WI38 (cell line): ENCODE data around the gene TBC1D23.

Experiments
- H3K4me3 ChIP-seq: 2 replicates; pipeline ENCODE4 v1.5.1; 2011; ENCODE audit warnings: low read depth, mild to moderate bottlenecking, control low read depth, low read length
- TF ChIP-seq, protein P1 (sequence below): IDR thresholded peaks from 2 replicates; pipeline ENCODE4 v1.5.1; 2012; ENCODE audit warnings: low read depth, mild to moderate bottlenecking, control low read depth, low read length

The TBC1D23 gene

DNA sequence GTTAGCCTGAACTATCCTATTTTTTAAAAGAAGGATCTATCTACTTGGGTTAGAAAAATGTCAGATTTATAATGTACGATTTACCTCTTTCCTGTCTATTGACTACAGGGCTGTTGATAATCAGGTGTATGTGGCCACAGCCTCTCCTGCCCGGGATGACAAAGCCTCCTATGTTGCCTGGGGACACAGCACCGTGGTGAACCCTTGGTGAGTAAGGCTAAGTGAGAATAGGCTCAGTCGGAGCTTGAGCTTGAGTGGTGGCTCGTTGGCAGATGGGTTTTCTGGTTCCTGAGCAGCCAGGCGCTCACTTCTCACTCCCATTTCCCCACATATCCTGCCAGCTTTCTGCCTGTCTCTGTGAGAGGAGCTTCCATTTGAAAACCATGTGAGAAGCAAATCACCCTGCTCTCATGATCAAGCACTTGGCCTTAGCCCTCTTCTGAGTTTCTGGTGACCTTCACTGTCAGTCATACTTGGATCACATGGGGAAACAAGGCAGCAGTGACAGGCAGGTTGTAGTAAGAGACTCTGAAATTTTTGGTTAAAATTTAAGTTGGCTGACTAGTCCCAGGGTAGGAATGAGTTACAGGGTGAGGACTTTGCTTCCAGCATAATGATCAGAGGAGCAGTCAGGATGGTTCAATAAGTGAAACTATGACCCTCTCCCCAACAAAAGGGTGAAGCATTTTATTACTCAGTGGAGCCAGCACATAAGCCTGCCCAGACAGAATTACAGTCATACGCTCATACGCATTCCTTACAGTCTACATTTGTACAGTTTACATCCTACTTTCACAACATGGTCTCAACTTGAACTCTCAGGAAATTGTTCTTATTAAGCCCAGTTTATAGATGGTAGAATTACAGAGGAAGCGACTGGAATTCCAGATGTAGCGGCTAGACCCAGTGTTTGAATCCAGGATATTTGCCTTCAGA lies 91.8 kb downstream of the TBC1D23 start:
- H3K4me3 ChIP-seq = no peak overlapping the region
- TF ChIP-seq, protein P1, sequence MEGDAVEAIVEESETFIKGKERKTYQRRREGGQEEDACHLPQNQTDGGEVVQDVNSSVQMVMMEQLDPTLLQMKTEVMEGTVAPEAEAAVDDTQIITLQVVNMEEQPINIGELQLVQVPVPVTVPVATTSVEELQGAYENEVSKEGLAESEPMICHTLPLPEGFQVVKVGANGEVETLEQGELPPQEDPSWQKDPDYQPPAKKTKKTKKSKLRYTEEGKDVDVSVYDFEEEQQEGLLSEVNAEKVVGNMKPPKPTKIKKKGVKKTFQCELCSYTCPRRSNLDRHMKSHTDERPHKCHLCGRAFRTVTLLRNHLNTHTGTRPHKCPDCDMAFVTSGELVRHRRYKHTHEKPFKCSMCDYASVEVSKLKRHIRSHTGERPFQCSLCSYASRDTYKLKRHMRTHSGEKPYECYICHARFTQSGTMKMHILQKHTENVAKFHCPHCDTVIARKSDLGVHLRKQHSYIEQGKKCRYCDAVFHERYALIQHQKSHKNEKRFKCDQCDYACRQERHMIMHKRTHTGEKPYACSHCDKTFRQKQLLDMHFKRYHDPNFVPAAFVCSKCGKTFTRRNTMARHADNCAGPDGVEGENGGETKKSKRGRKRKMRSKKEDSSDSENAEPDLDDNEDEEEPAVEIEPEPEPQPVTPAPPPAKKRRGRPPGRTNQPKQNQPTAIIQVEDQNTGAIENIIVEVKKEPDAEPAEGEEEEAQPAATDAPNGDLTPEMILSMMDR = no peak

DNA sequence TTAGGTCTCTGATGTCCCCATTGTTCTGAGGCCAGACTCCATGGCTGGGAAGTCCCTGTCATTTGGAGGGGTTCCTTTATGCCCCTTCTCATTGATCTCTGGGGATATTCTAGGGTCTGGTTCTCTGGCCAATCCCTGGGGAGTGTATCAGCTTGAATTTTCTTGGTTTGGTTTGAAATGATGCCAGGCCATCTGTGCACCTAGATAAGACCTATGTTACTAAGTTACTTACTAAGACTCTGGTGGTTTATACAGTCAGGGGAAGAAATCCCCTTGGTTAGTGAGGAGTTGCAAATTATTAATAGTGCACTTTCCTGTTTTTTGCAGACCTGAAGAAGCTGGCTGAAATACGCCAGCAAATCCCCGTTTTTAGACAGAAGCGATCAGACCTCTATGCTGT lies 94.1 kb downstream of the TBC1D23 start:
- H3K4me3 ChIP-seq = no peak overlapping the region
- TF ChIP-seq, protein P1 = no peak

DNA sequence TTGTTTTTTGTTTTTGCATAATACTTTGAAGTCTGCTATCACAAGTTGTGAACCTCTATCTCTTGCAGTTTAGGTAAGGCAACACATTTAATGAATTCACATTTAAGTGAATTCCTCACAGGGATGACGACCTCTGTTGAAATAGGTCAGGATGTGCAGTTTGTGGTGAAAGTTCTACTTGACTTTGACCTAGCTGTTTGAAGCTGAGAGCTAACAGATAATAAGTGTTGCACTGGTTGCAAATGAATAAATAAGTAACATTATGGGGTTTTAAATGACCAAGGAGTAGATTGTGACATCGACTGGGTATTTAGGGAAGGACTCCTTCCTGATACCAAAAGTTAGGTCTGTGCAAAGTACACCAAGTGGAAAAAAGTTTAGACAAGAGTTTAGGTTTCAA lies 97.6 kb downstream of the TBC1D23 start:
- H3K4me3 ChIP-seq = no peak overlapping the region
- TF ChIP-seq, protein P1 = no peak

DNA sequence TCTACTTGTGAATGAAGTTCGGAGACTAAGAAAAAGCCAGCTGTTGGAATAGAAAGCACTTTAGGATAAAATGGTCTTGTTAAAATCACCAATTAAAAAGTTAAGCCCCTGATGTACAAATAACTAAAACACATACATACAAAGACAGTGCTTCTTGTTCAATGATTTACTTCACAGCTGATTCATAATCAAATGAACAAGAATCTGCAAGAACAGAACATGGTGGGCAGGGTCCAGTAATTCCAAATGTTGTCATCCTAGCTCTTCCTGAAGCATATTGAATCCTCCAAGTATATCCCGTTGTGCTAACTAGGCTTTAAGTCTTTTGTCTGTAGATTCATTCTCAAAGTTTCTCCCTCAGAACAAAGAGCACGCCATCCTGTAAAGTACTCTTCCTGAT lies 98.2 kb downstream of the TBC1D23 start:
- H3K4me3 ChIP-seq = no peak overlapping the region
- TF ChIP-seq, protein P1 = no peak

DNA sequence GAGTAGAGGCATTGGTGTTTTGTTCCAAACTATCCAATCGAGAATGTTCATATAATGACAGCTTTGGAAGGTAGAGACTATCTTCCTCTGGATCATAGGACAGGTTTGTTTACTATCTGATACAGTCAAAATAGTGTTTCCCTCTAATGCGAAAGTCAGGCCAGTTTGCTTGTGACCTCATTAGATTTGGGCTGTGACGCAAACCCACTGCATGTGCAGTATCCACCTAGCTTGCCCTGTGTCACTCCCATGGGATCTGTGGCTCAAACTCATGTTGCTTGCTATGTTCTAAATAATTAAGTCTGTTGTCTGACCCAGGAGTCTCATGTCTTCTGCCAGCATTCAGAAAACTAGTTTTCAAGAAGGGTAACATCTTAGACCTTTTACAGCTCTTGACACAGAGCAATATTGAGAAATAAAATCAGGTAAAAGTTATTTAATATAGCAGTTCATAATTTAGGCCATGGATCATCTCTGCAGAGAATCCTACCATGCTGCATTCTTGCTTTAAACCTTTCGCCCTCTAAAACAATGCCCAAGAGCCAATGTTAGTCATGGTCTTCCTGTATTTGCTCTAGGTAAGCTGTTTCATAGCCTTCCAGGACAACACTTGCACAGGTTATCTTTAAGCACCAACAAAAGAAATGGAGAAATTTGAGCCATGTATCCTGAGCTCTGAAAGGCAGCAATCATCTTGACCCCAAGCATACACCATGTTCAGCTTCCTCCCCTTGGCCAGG lies 100.1 kb downstream of the TBC1D23 start:
- no peak overlapping the region for H3K4me3 ChIP-seq
- TF ChIP-seq, protein P1 = no peak

DNA sequence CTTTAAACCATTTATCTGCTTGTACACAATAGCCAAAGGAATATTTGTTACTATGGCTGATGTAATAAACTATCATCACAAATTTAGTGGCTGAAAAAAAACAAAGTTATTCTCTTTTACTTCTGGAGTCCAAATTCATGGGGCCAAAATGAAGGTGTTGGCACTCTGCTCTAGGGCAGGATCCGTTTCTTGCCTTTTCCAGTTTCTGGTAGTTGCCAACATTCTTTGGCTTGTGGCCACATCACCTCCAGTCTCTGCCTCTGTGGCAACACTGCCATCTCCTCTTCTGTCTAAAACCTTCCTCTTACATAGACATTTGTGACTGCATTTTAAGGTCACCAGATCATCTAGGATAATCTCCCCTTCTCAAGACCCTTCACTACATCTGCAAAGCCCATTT lies 101.1 kb downstream of the TBC1D23 start:
- H3K4me3 ChIP-seq = no peak overlapping the region
- TF ChIP-seq, protein P1 = no peak

DNA sequence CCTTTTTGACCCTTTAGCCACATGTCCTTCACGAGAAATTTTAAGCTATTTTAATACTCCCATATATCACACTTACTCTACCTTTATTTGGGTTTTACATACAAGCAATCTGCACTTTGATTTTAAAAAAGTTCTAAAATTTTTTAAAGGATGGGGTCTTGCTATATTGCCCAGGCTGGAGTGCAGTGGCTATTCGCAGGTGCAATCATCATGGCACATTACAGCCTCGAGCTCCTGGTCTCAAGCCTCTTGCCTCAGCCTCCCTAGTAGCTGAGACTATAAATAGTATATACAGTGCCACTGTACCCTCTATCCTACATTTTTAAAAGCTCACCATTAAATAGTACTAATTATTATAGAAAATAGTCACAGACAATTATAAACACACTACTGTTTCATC lies 103.6 kb downstream of the TBC1D23 start:
- H3K4me3 ChIP-seq = no peak overlapping the region
- TF ChIP-seq, protein P1 = no peak
